Right ventricle myocardium inferior (tissue), 1 donor: ENCODE measurements around the gene PLEKHG2. TPM values are rescaled to one million over a fixed set of nuclear protein-coding genes. Genes with fewer than 3 reads are reported as not detected.
"Not testable (repeated sequence)": the region's sequence is repeated elsewhere in the genome, so short reads cannot be mapped to it uniquely, and the experiment has no call there.

Experiments
- ATAC-seq: fragments of 200-7000 bp; cut with Tn5 transposase; one replicate; pipeline ENCODE4 v1.9.1; 2020; ENCODE audit warnings: mild to moderate bottlenecking, moderate library complexity
- DNase-seq: peaks from one replicate; pipeline ENCODE4 v3.0.0; 2021; ENCODE audit errors: missing footprints
- intact Hi-C: fragments of 100-400 bp; cut with DNase I; formaldehyde crosslinking; loops from one replicate; pipeline ENCODE4 v1.11.0; 2022
- long read RNA-seq: library from polyadenylated mRNA; unstranded; transcript quantifications from one replicate; pipeline ENCODE4 v2.0.0, GENCODE V29; 2021
- total RNA-seq: library from RNA; stranded (reverse); fragmentation: NEBNext Ultra II Directional; extraction: Animal tissue kit (Norgen Biotek cat#: 25700); gene quantifications from one replicate; pipeline ENCODE4 v1.2.1, GENCODE V29; 2021
- donor health status: DM: no; HTN: yes; CAD: no; lungs with severe emphysema.

PLEKHG2 gene, protein sequence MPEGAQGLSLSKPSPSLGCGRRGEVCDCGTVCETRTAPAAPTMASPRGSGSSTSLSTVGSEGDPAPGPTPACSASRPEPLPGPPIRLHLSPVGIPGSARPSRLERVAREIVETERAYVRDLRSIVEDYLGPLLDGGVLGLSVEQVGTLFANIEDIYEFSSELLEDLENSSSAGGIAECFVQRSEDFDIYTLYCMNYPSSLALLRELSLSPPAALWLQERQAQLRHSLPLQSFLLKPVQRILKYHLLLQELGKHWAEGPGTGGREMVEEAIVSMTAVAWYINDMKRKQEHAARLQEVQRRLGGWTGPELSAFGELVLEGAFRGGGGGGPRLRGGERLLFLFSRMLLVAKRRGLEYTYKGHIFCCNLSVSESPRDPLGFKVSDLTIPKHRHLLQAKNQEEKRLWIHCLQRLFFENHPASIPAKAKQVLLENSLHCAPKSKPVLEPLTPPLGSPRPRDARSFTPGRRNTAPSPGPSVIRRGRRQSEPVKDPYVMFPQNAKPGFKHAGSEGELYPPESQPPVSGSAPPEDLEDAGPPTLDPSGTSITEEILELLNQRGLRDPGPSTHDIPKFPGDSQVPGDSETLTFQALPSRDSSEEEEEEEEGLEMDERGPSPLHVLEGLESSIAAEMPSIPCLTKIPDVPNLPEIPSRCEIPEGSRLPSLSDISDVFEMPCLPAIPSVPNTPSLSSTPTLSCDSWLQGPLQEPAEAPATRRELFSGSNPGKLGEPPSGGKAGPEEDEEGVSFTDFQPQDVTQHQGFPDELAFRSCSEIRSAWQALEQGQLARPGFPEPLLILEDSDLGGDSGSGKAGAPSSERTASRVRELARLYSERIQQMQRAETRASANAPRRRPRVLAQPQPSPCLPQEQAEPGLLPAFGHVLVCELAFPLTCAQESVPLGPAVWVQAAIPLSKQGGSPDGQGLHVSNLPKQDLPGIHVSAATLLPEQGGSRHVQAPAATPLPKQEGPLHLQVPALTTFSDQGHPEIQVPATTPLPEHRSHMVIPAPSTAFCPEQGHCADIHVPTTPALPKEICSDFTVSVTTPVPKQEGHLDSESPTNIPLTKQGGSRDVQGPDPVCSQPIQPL (N-terminal part only)
- total RNA-seq = 10.4 TPM
- long read RNA-seq, partial matches to known transcripts = 1 of 2 reads
- long read RNA-seq, other reads (novel, unspliced or antisense) = 1 of 2 reads

DNA sequence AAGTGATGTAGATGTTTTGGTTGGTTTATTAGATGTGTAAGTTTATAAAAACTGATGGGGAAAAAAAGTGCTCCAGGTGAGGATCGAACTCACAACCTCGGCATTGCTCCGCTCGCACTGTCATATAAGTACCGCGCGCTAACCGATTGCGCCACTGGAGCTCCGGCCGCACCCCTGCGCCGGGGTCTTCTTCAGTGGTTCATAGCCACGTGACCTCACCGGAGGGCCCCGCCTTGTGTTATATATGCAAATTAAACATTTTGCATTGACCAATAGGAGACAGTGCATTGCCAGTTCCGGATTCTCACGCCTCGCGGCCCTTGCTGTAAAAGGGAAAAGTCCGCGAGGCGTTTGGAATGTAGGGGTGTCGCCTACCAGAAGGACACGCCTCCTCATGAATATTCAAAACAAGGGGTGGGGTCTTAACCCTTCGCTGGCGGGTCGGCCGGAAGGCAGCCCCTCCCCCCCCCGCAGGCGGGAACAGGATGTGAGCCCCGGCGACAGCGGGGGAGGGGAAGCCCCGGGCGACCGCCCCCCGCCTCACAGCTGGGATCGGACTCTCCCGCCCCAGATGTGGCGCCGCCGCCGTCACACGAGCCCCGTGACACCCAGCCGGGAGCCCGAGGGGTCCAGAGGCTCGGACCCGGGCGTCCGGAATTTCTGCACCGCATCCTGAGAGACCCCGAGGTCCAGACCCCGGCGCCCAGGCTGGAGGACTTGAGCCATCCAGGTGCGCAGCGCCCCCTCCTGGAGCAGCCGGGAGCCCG, at the start of gene PLEKHG2:
Gene PLEKHG2, plus strand, starts transcription at position 570 of the 767 bp plus-strand sequence. CDS start 1,418 bp downstream, outside the sequence.
- peak; percentile 70 for ATAC-seq
- intact Hi-C loops = loop anchor here (1.0 to 5.0 kb wide), 4 partner anchors 9 to 285 kb away; partner anchors contain the start of genes PAK4, RPS16 and SAMD4B

GRCh38 chr19:39362682-39363657, 49.5 kb upstream of the PLEKHG2 start:
- DNase-seq = no peak
- peak; percentile 12 for ATAC-seq
- intact Hi-C loops = no loop called here

More for the DNA sequence above, at the start of gene PLEKHG2:
- peak; percentile 98 for DNase-seq

DNA sequence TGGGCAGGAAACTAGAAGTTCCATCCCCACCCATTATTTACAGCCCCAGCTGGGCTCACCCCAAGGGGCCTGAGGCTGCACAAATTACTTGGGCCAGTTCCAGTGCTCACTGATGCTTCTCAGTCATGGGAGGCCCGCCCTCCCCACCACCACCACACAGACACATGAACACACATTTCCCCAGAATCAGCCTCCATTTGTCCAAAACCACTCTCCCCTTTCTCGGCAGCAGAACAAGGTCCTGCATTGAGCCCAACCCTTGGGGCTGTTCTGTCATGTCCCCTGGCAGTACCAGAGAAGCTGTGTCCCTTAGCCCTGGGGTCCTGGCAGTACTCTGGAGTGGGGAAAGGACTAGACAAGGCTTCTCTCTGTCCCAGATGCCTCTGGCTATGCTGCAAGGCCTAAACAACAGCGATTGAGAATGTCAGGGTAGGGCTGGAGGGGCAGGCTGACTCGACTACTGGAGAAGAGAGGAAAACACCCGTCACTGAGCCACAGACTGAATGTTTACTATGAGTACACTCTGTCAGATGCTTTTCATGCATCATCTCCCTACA, 48.5 kb upstream of the PLEKHG2 start:
- intact Hi-C loops = no loop called here
- DNase-seq (peak; percentile 76), ATAC-seq (peak; percentile 77)

GRCh38 chr19:39365531-39365930, 46.9 kb upstream of the PLEKHG2 start:
- intact Hi-C loops = no loop called here
- ATAC-seq (no peak), DNase-seq (no peak)

GRCh38 chr19:39369200-39369599, 43.3 kb upstream of the PLEKHG2 start:
- ATAC-seq = no peak
- intact Hi-C loops = no loop called here

DNA sequence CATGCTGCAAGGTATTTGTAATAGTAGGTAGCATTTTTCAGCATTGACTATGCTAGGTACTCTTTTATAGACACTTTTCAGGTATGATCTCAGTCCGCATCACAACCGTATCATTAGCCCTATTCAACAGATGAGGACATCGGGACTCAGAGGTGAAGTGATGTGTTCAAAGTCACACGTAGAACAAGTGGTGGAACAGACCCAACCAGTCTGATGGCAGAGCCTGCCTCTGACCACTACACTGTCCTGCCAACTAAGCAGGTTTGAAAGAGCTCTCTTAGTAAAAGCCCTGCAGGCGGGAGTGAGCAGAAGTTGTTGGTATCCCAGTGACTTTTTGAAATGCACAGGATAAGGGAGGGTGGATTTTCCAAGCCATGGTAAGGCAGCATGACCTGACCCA, 41.7 kb upstream of the PLEKHG2 start:
- DNase-seq = no peak
- intact Hi-C loops = no loop called here
- ATAC-seq = no peak

More at GRCh38 chr19:39369200-39369599, 43.3 kb upstream of the PLEKHG2 start:
- DNase-seq = no peak

DNA sequence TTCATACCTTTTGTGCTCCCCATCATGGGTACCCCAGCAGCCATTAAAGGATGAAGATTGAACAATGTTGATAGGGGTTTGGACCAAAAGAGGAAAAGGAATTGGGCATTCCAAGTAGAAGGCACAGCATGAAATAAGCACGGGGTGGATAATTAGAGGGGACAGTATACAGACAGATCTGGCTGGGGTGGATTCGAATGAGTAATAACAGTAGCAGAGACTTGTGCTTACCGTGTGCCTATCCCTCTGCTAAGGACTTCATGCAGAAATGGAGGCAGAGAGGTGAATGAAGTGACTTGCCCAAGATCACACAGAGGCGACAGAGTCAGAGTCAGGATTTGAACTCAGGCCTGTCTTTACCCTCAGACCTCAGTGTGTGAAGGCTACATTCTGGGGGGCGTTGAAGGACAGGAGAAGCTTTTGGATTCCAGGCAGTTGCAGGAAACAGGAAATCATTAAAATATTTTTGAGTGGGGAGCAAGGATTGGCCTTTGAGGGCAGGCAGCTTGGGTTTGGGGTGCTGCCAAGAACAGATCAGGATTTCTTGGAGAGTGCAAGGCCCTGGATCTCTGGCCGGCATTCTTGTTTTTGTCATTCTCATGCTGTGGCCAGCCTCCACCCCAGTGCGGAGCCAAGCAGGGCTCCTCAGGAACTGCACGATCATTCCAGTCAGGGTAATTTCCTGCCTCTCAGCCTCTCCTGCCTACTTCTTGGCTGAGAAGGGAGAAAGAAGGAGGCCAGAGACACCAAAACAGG, 40.2 kb upstream of the PLEKHG2 start:
- DNase-seq = peak; percentile 84
- intact Hi-C loops = loop anchor here (1.0 kb wide), 1 partner anchor 30 kb away; the partner anchor contains the start of gene SAMD4B

GRCh38 chr19:39372941-39373340, 39.5 kb upstream of the PLEKHG2 start:
- intact Hi-C loops = loop anchor here (1.0 kb wide), 1 partner anchor 31 kb away; the partner anchor contains the start of gene SAMD4B
- DNase-seq (no peak), ATAC-seq (peak; percentile 26)

More for the DNA sequence above, 40.2 kb upstream of the PLEKHG2 start:
- peak; percentile 95 for ATAC-seq

GRCh38 chr19:39375929-39376328, 36.5 kb upstream of the PLEKHG2 start:
- ATAC-seq = no peak
- intact Hi-C loops = no loop called here
- no peak for DNase-seq

GRCh38 chr19:39377373-39378362, 34.8 kb upstream of the PLEKHG2 start:
- ATAC-seq = no peak
- intact Hi-C loops = no loop called here
- DNase-seq = no peak

- ATAC-seq, DNase-seq, intact Hi-C loops: not testable (repeated sequence)
Measured at GRCh38 chr19:39379366-39379765, 33.1 kb upstream of the PLEKHG2 start.

GRCh38 chr19:39379865-39380396, 32.5 kb upstream of the PLEKHG2 start:
- intact Hi-C loops = no loop called here
- no peak for ATAC-seq
- DNase-seq = no peak

DNA sequence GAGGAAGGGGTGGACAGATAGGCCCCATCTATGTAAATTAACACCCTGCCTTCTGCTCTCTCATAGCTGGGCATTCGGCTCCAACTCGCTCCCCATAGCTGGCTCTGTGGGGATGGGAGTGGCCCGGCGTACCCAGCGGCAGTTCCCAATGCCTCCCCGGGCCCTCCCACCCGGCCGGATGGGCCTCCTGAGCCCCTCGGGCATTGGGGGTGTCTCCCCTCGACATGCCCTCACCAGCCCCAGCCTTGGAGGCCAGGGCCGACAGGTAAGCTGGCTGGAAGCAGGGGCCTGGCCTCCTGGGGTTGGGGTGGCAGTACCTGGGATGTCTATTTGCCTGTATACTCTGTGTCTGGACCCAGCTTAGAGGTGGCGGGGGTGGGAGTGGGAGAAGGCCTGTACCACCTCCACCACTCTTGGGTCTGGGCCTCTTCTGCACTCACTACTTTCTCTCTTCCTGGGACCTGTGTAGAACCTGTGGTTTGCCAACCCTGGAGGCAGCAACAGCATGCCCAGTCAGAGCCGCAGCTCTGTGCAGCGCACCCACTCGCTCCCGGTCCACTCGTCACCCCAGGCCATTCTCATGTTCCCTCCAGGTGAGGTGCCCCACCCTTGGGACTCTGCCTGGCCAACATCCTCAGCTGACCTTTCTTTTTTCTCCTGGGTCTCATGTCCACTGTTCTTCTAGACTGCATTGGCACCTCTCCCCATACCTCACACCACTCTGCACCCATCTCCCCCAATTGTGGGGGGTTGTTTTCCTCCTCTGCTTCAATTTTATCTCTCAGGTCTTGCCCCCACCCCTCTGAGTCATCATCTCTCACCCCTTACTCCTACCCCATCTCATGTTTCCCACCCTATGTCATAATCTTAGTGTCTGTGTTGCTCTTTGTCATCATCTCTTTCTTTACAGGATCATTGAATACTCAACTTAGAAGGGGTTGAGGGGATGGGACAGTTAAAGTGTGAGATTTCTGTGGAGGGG, 31.7 kb upstream of the PLEKHG2 start:
- DNase-seq = no peak
- ATAC-seq = no peak
- intact Hi-C loops = no loop called here
